ENCODE data around the gene PRR14L.
"Not testable (repeated sequence)": the region's sequence is repeated elsewhere in the genome, so short reads cannot be mapped to it uniquely, and the experiment has no call there.

PRR14L gene

DNA sequence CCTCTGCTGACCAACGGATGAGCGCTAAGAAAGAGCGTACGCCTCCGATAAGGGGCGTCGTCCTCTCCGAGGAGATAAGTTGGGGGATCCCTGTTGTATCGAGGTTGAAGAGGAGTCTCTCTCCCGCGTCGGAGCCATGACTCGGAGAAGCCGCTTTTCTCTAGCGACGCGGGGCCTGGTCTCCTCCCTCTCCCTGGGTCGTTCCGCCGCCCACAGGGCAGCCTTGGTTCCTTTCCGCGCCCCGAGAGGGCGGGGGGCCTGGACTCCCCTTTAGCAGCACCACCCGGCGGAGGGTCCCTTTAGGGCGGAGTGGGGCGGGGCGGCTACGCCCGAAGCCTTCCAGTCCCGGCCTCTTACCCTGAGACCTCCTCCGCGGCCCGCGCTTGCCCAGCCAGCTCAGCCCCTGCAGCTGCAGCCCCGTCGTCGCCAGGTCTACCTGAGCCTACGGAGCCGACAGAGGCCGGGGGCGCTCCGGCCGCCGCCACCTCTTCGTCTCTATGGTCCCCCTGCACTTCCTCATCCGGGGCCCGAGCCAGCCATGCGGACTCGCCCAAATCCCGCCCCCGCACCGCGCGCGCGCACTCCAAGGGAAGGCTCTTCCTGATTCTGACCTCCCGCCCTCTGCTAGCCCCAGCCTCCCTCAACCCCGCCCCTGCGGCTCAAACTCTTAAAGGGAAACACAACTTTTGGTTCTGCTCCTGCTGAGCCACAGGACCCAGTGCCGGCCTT lies at the start of gene PRR14L:
Gene PRR14L, minus strand, starts transcription at position 497 of the 729 bp plus-strand sequence. CDS start 11,272 bp downstream, outside the sequence.
- DNase-seq = peak; percentile 94

DNA sequence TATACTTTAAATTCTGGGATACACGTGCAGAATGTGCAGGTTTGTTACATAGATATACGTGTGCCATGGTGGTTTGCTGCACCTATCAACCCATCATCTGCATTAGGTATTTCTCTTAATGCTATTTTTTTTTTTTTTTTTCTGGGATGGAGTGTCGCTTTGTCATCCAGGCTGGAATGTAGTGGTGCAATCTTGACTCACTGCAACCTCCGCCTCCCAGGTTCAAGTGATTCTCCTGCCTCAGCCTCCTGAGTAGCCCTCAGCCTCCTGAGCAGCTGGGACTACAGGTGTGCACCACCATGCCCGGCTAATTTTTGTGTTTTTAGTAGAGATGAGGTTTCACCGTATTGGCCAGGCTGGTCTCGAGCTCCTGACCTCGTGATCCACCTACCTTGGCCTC lies 49.4 kb upstream of the PRR14L start:
- DNase-seq = not testable (repeated sequence)

DNA sequence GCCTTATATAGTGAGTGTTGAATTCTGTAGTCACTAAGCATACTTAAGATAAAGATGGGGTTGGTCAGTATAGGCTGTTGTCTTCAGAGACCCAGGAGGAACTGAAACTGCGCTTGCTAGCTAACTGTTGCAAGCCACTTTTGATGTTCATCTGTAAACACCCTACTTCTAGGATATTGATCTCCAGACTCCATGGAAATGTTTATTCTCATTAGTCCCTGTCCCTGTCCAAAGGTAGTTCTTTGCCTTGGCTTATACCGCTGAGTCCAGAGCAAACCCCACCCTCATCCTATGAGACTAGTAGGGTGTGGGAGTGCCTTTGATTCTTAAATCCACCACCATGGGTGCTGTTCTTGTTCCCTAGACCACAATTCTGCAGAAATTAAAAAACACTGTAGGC lies 40.3 kb upstream of the PRR14L start:
- DNase-seq = no peak

DNA sequence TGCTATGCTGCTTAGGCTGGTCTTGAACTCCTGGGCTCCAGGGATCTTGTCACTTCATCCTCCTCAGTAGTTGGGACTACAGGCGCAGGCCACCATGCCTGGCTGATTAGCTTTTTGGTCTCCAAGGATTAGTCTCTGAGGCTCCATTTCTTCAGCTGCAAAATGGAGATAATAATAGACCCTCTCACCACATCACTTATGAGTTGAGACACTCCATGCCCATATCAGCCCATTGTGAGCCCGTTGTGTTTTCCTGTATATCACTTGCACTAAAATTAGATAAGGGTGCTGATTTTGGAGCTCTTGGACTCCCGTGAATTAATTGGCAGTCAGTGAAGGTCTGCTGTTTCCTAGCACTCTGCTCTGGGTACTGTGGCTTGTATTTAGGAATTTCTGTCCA lies 39.9 kb upstream of the PRR14L start:
- no peak for DNase-seq

DNA sequence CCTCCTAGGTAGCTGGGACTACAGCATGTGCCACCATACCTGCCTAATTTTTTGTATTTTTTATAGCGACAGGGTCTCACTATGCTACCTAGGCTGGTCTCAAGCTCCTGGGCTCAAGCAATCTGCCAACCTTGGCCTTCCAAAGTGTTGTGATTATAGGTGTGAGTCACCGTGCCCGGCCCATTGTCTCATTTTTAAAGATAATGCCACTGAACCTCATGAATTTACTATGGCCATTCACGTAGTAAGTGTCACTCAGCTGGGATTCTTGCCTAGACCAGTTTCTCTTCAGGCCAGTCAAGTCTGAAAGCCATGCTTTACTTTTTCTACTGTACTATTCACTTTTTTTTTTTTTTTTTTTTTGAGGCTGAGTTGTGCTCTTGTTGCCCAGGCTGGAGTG lies 26.3 kb upstream of the PRR14L start:
- DNase-seq = no peak

DNA sequence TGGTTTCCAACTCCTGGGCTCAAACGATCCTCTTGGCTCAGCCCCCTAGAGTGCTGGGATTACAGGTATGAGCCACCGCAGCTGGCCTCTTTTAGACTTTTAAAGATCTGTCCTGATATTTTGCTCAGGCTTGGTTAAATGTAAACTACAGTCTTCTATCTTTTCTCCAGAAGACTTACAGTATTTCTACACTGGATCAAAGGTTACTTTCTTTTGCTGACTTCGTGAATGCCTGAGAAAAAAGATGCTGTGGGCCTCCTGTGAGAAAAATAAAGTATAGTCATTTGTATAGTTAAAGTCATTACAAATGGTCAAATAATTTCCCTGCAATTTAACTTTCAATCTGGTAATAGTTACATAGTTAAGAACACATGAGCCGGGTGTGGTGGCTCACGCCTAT lies 23.5 kb upstream of the PRR14L start:
- no peak for DNase-seq

DNA sequence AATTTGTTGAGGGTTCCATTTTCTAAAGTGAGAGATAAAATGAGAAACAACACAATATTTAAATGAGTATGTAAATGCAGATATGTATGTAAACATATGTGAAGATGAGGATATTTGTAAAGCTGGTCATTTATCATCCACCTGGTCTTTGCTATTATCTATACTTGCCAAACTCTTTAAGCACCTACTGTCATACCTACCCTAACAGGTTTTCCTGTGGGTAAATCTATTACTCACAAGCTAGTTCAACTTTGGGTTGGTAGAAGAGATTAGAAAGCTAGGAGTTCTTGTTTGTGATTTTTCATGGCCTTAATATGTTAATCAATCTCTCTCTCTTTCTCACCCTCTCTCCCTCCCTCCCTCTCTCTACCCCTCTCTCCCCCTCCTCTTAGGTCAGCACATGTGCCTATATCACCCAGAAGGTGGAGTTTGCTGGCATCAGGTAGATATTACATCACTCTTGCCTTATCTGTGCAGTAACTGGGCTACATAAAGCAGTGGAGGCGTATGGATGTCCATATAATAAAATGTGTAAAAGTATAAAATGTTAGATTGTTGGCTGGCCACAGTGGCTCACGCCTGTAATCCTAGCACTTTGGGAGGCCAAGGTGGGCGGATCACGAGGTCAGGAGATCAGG lies 18.6 kb upstream of the PRR14L start:
- no peak for DNase-seq

DNA sequence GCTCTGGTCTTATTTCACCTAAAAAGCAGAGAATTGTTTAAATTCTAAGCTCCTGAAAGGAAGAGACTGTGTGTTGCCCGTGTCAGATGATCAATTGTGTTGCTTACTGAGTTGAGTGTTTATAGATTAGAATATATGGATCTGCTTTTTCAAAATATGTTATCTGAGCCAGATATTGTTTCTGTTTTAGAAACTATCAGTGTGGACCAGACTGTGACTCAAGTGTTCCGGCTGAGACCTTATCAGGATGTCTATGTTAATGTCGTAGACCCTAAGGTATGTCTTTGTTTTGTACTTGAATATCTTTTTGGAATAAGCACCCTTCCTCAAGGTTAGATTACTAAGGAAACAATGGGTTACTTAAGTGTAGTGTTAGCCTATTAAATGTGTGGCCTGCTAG lies 14.9 kb upstream of the PRR14L start:
- no peak for DNase-seq

DNA sequence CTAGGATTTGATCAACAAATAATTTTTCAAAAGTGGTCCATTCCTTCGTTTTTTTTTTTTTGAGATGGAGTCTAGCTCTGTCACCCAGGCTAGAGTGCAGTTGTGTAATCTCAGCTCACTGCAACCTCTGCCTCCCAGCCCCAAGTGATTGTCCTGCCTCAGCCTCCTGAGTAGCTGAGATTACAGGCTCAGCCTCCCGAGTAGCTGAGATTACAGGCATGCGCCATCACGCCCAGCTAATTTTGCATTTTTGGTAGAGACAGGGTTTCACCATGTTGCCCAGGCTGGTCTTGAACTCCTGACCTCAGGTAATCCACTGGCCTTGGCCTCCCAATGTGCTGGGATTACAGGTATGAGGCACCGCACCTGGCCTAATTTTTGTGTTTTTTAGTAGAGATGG lies 8.9 kb upstream of the PRR14L start:
- not testable (repeated sequence) for DNase-seq

DNA sequence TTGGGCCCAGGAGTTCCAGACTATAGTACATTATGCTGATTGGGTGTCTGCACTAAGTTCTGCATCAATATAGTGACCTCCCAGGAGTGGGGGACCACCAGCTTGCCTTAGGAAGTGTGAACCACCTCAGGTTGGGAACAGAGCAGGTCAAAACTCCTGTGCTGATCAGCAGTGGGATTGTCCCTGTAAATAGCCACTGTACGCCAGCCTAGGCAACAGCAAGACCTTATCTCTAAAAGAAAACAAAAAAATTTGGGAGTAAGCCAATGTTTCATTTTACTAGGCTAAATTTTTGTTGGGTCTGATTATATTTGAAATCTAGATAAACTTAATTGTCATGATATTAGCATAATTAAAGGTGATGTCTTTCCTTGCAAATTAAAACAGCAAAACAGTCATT lies 7.3 kb upstream of the PRR14L start:
- DNase-seq = no peak

DNA sequence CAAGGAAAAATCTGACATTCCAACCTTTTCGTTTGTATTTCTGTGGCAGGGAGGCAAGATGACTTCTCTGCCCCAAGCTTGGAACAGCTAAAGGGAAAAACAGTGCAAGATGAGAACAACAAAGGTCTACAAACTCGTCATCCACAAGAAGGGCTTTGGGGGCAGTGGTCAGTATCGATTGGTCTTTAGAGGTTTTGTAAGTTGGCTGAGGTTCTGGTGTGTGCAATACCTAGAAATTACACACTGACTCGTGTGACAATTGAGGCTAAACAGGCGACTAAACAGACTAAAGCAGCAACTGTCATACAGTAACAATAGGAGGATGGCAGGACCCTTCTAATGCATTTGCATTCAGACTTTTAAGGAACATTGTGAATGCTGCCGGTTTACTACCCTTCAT lies 4.9 kb upstream of the PRR14L start:
- no peak for DNase-seq

DNA sequence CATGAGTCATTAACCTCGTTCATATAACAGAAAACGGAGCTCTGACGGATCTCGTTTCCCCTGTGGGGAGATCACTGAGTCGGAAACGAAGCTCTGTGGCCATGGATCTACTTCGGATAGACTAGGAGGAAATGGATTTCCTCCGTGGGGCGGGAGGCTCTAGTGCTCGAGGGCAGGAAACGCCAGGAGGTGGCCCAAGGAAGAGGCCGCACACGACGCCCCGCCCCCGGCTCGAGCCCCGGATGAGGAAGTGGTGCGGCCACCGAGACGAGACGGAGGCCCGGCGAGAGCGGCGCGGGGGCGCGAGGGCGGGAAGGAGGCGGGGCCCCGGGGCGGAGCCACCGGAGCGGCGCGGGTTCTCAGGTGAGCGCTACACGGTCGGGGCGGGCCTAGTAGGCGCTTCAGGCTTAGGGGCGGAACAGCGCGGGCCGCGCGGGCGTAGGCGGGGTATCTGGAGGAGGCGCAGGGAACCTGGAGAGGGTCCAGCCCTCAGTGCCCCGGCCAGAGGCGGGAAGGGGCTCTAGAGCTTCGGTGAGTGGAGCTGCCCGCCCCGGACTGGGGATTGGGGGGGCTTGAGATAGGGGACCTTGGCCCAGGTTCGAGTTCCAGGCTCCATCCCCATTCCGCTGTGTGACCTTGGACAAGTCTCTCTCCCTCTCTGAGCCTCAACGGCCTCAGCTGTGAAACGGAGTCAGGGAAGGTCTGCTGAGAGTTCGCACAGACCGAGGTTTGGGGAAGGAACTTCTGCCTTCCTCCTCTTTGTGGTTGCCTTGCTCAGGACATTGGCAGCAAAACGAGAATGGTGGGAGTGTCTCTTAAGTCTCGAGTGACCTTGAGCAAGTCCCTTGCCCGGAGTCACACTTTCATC lies 3.9 kb upstream of the PRR14L start, which contains the start of gene DEPDC5:
Gene DEPDC5, plus strand, starts transcription at position 386 of the 868 bp plus-strand sequence. CDS start 903 bp downstream, outside the sequence.
- peak; percentile 94 for DNase-seq

DNA sequence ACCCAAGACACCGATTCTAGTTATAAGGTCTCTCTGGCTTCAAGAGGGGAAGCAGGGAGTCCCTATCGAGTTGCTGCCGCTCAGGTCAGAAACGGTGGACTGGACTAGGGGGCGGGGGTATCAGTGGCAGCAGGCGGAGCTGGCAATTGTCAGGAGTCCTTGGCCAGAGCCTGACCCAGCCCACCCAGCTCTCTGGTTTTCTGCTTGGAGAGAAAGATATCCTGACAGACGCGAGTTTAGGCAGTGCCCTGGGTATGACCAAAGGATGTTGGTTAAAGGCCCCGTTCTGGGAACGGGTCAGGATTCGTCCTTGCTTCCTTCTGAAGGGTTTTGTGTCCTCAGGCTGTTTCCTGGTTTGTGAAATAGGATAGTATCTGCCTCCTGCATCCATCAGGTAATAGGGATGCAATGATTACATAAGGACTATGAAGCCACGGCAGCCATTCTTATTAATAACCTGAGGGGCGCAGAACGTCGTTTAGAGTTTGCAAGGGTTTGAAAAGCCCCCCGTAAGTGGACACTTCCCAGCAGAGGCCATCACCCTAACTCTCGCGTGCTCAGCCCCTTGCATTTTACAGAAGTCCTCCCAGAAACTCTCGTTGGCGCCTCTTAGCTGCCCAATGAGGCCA lies 3.2 kb upstream of the PRR14L start:
- no peak for DNase-seq

DNA sequence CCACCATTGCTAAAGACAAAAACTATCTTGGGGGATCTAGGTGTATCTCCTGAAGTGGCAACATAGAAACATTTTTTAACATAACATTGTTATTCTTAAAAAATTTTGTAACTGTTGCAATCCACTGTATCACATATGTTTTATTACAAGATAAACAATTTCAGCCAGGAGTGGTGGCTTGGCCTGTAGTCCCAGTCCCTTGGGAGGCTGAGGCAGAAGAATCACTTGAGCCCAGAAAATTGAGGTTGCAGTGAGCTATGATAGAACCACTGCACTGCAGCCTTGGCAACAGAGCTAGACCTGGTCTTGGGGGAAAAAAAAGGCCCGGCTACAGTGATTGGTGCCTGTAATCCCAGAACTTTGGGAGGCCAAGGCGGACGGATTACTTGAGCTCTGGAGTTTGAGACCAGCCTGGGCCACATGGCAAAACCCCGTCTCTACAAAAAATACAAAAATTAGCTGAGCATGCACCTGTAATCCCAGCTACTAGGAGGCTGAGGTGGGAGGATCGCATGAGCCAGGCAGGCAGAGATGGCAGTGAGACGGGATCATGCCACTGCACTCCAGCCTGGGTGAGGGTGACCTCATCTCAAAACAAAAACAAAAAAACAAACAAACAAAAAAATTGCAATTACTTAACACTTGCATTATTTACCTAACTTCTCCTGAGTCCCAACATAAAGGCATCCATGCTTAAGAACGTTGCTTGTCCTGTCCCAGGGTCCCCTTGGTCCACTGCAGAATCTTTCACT lies 2.3 kb upstream of the PRR14L start:
- DNase-seq = no peak

DNA sequence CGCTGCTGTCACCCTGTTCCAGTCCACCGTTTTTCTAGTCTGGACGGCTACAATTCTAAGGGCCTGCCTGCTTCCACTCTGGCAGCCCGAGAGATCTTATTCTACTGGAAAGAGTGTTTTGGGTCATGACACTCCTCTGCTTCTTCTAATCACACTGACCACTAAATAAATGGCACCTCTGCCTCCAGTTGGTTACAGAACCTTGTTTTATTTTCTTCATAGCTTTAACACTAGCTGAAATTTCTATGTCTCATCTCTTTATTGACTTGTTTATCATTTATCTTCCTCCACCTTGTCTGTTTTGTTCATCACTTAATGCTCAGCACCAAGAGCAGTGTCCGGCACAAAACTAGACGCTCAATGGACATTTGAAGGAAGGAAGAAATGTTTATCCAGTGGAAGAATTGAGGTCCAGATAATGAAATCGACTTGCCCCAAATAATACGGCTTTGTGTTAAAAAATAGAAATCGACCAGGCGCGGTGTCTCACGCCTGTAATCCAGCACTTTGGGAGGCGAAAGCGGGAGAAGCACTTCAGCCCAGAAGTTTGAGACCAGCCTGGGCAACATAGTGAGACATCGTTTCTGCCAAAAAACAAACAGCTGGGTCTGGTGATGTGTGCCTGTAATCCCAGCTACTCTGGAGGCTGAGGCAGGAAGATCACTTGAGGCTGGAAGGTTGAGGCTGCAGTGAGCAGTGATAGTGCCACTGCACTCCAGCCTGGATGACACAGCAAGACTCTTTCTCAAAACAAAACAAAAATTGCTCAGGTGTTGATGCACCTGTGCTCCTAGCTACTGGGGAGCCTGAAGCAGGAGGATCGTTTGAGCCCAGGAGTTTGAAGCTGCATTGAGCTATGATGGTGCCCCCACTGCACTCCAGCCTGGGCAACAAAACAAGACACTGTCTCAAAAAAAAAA lies 693 bp upstream of the PRR14L start:
- no peak for DNase-seq

DNA sequence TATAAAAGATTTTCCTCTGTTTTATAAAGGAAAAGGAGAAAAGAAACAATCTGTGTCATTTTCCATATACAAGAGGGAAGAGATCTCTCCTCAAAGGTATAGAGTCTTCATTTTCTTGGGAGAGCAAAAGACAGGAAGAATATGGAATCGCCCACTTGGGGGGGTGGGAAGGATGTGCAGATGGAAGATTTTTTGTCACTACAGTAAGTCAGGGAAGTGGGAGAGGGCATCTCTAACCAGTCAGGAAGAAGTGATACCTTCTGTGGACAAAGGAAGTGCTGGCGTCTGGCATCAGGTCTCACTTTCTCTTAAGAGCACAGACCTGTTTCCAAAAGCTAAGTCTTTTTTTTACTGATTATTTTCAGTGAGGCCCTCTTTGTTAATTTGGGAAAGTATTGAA lies 1.4 kb downstream of the PRR14L start:
- DNase-seq = no peak

DNA sequence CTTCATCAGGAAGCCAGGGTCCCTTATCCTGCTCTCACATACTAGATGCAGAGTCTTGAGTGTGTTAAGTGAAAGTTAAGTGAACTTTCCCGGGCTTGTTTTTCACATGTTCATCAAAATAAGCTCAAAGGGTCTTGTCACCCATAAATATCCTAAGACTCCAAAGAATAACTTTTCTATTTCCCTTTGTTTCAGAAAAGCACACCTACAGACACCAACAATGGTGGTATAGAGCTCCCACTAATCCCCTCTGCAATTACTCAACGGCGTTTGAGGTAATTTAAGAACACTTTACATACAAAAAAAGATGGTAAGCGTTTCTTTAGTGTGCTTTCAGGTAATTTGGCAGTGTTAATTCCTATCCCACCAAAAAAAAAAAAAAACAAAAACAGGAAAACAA lies 2.5 kb downstream of the PRR14L start:
- DNase-seq = no peak

DNA sequence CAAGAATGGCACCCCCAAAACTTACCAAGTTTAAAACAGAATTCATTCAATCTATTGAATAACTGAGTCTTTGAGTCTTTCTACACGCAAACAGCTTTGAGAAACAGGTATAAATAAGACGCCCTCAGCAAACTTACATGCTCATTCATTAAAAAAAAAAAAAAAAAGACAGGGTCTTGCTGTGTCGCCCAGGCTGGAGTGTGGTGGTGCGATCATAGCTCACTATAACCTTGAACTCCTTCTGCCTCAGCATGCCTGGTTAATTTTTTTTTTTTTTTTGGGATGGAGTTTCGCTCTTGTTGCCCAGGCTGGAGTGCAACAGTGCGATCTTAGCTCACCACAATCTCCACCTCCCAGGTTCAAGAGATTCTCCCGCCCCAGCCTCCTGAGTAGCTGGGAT lies 6.1 kb downstream of the PRR14L start:
- no peak for DNase-seq

DNA sequence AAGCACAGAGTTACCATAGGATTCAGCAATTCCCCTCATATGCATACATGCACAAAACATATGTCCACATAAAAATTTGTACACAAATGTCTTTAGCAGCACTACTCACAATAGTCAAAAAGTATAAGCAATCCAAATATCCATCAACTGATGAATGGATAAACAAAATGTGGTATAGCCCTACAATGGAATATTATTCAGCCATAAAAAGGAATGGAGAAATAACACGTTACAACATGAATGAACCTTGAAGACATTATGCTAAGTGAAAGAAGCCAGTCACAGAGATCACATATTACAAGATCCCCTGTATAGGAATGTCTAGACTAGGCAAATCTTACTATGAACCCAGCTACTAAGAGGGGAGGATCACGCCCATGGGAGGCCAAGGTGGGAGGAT lies 7.2 kb downstream of the PRR14L start:
- no peak for DNase-seq

DNA sequence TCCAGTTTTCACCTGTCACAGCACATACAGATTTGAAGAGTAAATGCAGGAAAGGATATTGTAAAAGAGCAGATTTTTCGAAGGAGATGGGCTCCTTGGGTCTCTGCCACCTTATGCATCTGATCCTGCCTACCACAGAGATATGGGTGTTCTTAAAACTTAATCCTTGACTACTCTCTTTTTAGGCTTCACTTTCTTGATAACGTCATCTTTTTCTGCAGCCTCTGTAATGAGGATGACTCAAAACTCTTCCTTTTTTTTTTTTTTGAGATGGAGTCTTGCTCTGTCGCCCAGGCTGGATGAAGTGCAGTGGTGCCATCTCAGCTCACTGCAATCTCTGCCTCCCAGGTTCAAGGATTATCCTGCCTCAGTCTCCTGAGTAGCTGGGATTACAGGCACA lies 7.8 kb downstream of the PRR14L start:
- DNase-seq = no peak

DNA sequence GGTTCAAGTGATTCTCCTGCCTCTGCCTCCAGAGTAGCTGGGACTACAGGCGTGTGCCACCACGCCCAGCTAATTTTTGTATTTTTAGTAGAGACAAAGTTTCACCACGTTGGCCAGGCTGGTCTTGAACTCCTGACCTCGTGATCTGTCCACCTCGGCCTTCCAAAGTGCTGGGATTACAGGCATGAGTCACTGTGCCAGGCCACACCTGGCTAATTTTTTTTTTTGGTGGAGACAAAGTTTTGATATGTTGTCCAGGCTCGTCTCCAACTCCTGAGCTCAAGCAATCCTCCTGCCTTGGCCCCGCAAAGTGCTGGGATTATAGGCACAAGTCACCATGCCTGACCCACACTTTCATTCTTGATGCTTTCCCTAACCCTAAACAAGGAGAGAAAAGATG lies 9.6 kb downstream of the PRR14L start:
- DNase-seq = not testable (repeated sequence)
